H9 (cell line): ENCODE results near the gene GLOD4. TPM values are rescaled to one million over a fixed set of nuclear protein-coding genes. Genes with fewer than 3 reads are reported as not detected.

Experiments
- DNase-seq: peaks from one replicate; pipeline ENCODE4 v3.0.0-alpha.2; 2017
- H2AFZ ChIP-seq: one replicate; pipeline ENCODE4 v1.6.1; 2013; ENCODE audit warnings: mild to moderate bottlenecking, low read length, control low read depth, moderate library complexity
- H2AK5ac ChIP-seq: 2 replicates; pipeline ENCODE4 v1.6.1; 2013; ENCODE audit warnings: low read length, control low read depth, mixed read lengths; ENCODE audit not compliant: insufficient read length
- H2BK120ac ChIP-seq: one replicate; pipeline ENCODE4 v1.6.1; 2013; ENCODE audit warnings: low read depth, mild to moderate bottlenecking, low read length, control low read depth, inconsistent platforms; ENCODE audit not compliant: poor library complexity, severe bottlenecking
- H2BK12ac ChIP-seq: 2 replicates; pipeline ENCODE4 v1.6.1; 2013; ENCODE audit warnings: low read length, control low read depth, mixed read lengths, low read depth; ENCODE audit not compliant: insufficient read length
- H2BK15ac ChIP-seq: 2 replicates; pipeline ENCODE4 v1.6.1; 2013; ENCODE audit warnings: low read depth, low read length, control low read depth
- H2BK20ac ChIP-seq: one replicate; pipeline ENCODE4 v1.6.1; 2013; ENCODE audit warnings: low read depth, mild to moderate bottlenecking, low read length, control low read depth, inconsistent platforms; ENCODE audit not compliant: poor library complexity, severe bottlenecking
- H2BK5ac ChIP-seq: 2 replicates; pipeline ENCODE4 v1.6.1; 2013; ENCODE audit warnings: low read length, control low read depth, mixed read lengths; ENCODE audit not compliant: insufficient read length
- H3K14ac ChIP-seq: 2 replicates; pipeline ENCODE4 v1.6.1; 2013; ENCODE audit warnings: low read length, control low read depth; ENCODE audit not compliant: insufficient read depth
- H3K18ac ChIP-seq: 2 replicates; pipeline ENCODE4 v1.6.1; 2013; ENCODE audit warnings: low read depth, mild to moderate bottlenecking, mixed read lengths, low read length, control low read depth; ENCODE audit not compliant: insufficient read length
- H3K23ac ChIP-seq: 2 replicates; pipeline ENCODE4 v1.6.1; 2013; ENCODE audit warnings: low read length, control low read depth, mixed read lengths, low read depth; ENCODE audit not compliant: insufficient read length
- H3K23me2 ChIP-seq: 2 replicates; pipeline ENCODE4 v1.6.1; 2013; ENCODE audit warnings: low read depth, mild to moderate bottlenecking, mixed read lengths, low read length, control low read depth; ENCODE audit not compliant: insufficient read length, poor library complexity, severe bottlenecking
- H3K27ac ChIP-seq: 2 replicates; pipeline ENCODE4 v1.5.1; 2013; ENCODE audit warnings: low read length, control low read depth, mixed read lengths, low read depth; ENCODE audit not compliant: insufficient read length
- H3K27me3 ChIP-seq: 2 replicates; pipeline ENCODE4 v1.6.1; 2013; ENCODE audit warnings: low read length, control low read depth, inconsistent platforms; ENCODE audit not compliant: insufficient read depth
- H3K4ac ChIP-seq: 2 replicates; pipeline ENCODE4 v1.6.1; 2013; ENCODE audit warnings: low read depth, mild to moderate bottlenecking, control low read depth, inconsistent platforms, low read length, moderate library complexity
- H3K4me1 ChIP-seq: 2 replicates; pipeline ENCODE4 v1.6.1; 2013; ENCODE audit warnings: low read length, control low read depth, inconsistent platforms; ENCODE audit not compliant: insufficient read depth
- H3K4me2 ChIP-seq: 2 replicates; pipeline ENCODE4 v1.6.1; 2013; ENCODE audit warnings: low read length, control low read depth, mixed read lengths; ENCODE audit not compliant: insufficient read length, insufficient read depth
- H3K56ac ChIP-seq: 2 replicates; pipeline ENCODE4 v1.6.1; 2013; ENCODE audit warnings: low read depth, mild to moderate bottlenecking, mixed read lengths, low read length, control low read depth; ENCODE audit not compliant: insufficient read length
- H3K79me1 ChIP-seq: 2 replicates; pipeline ENCODE4 v1.6.1; 2013; ENCODE audit warnings: low read depth, mild to moderate bottlenecking, moderate library complexity, low read length, control low read depth, inconsistent platforms; ENCODE audit not compliant: insufficient read depth, poor library complexity, severe bottlenecking
- H3K79me2 ChIP-seq: 2 replicates; pipeline ENCODE4 v1.6.1; 2013; ENCODE audit warnings: low read length, control low read depth, inconsistent platforms; ENCODE audit not compliant: insufficient read depth
- H3K9ac ChIP-seq: 2 replicates; pipeline ENCODE4 v1.6.1; 2013; ENCODE audit warnings: low read length, control low read depth, mixed read lengths; ENCODE audit not compliant: insufficient read length; ENCODE audit errors: extremely low read depth
- H3K9me3 ChIP-seq: one replicate; pipeline ENCODE4 v1.6.1; 2013; ENCODE audit warnings: low read depth, low read length, inconsistent platforms; ENCODE audit not compliant: control insufficient read depth
- H3T11ph ChIP-seq: one replicate; pipeline ENCODE4 v1.6.1; 2013; ENCODE audit warnings: mild to moderate bottlenecking, low read length, control low read depth, inconsistent platforms
- H4K20me1 ChIP-seq: one replicate; pipeline ENCODE4 v1.6.1; 2013; ENCODE audit not compliant: control insufficient read depth, insufficient read length, insufficient read depth
- H4K5ac ChIP-seq: 2 replicates; pipeline ENCODE4 v1.6.1; 2013; ENCODE audit warnings: low read depth, mild to moderate bottlenecking, mixed read lengths, low read length, control low read depth; ENCODE audit not compliant: insufficient read length
- H4K8ac ChIP-seq: replicated peaks from 2 replicates; pipeline ENCODE4 v1.6.1; 2013; ENCODE audit warnings: low read length, control low read depth, mixed read lengths, low read depth; ENCODE audit not compliant: insufficient read length
- H4K91ac ChIP-seq: 2 replicates; pipeline ENCODE4 v1.6.1; 2013; ENCODE audit warnings: low read depth, mild to moderate bottlenecking, moderate library complexity, mixed read lengths, low read length, control low read depth; ENCODE audit not compliant: insufficient read length
- H3K27ac Mint-ChIP-seq, 3 experiments: 2 replicates in 2 of 3; 3 replicates in 1 of 3; pipeline ENCODE4 v1.8.0; 2020 to 2021; ENCODE audit warnings: mixed read lengths in 3 of 3, mild to moderate bottlenecking in 1 of 3, moderate library complexity in 1 of 3
- H3K27me3 Mint-ChIP-seq: 2 replicates; pipeline ENCODE4 v1.8.0; 2021; ENCODE audit warnings: low read depth, mild to moderate bottlenecking, moderate library complexity, mixed read lengths
- H3K36me3 Mint-ChIP-seq, 3 experiments: 2 replicates in 2 of 3; 3 replicates in 1 of 3; pipeline ENCODE4 v1.8.0; 2020 to 2021; ENCODE audit warnings: low read depth in 3 of 3, mixed read lengths in 3 of 3; ENCODE audit not compliant: insufficient read depth in 1 of 3
- H3K4me1 Mint-ChIP-seq, 2 experiments: 2 replicates each; pipeline ENCODE4 v1.8.0; 2020; ENCODE audit warnings: mixed read lengths in 2 of 2
- H3K4me3 Mint-ChIP-seq, 2 experiments: 2 replicates in 1 of 2; 3 replicates in 1 of 2; pipeline ENCODE4 v1.8.0; 2020 to 2021; ENCODE audit warnings: mild to moderate bottlenecking in 2 of 2, mixed read lengths in 2 of 2, moderate library complexity in 1 of 2
- H3K9me3 Mint-ChIP-seq, 2 experiments: 2 replicates in 1 of 2; 3 replicates in 1 of 2; pipeline ENCODE4 v1.8.0; 2020; ENCODE audit warnings: mild to moderate bottlenecking in 2 of 2, mixed read lengths in 2 of 2, moderate library complexity in 1 of 2
- WGBS: extraction: QIAGEN DNeasy Blood & Tissue Kit; methylation state at CpG from one replicate; pipeline ENCODE4 v1.1.7; 2013; ENCODE audit warnings: missing lambda C conversion rate, low lambda C conversion rate, mixed read lengths; ENCODE audit not compliant: insufficient read length; ENCODE audit errors: extremely low coverage; 5-methylcytosine and 5-hydroxymethylcytosine counted together
- total RNA-seq: library from RNA; stranded (reverse); gene quantifications from 2 replicates; pipeline ENCODE4 v1.2.1, GENCODE V29; 2021
- TF ChIP-seq, protein P1 (sequence below): fragments of 200-600 bp; sonication (generic); conservative IDR thresholded peaks from 3 replicates; pipeline ENCODE4 v1.8.0; 2021; ENCODE audit warnings: antibody characterized with exemption, mild to moderate bottlenecking

GLOD4 gene
- total RNA-seq, 1 experiment from 2014 or later: 106 TPM

DNA sequence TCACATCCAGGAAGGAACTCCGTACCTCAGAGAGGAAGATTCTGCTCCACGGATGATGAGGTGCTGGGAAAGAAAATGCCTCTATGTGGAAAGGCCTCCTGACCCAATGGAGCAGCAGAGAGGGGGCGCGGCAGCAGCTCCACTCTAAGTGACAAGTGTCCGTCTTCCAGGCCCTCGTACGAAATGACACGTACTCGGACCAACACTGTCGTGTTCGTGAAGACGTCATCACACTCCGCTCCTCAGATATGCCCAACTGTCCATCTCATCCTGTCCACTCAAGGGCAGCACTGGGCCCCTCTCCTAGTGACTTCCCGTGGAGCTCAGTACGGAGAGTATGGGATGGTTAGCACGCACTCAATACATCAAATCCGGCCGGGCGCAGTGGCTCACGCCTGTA is 32.3 kb upstream of the GLOD4 start:
- no peaks in the 10 kb centered on the region for H3K23me2 ChIP-seq
- no peaks in the 10 kb centered on the region for H3K4me1 ChIP-seq
- no CpG with 5 or more reads among the region's 20 CpGs for WGBS
- H2BK5ac ChIP-seq: no peak overlapping the region
- H4K91ac ChIP-seq: no peak overlapping the region
- no peak overlapping the region for H3K4ac ChIP-seq
- H3K14ac ChIP-seq: no peak overlapping the region
- Mint-ChIP-seq H3K27ac (no peak overlapping the region), H3K4me1 (no peaks in the 10 kb centered on the region), H3K9me3 (peaks cover 2 to 3% of the 10 kb centered on the region in 2 experiments; a peak in 2 of 5 replicates), H3K4me3 (no peak overlapping the region), H3K27me3 (no peaks in the 10 kb centered on the region; the same call in 1 of the 2 replicates), H3K36me3 (peaks cover 40 to 75% (median 62%) of the 10 kb centered on the region in 3 experiments)
- no peak overlapping the region for H4K5ac ChIP-seq
- H3K18ac ChIP-seq: no peak overlapping the region
- no peak overlapping the region for H2AK5ac ChIP-seq
- no peak overlapping the region for H2BK20ac ChIP-seq
- H4K8ac ChIP-seq: no peak overlapping the region
- H3K79me1 ChIP-seq: no peaks in the 10 kb centered on the region
- no peaks in the 10 kb centered on the region for H3K79me2 ChIP-seq
- DNase-seq: no peak
- H3T11ph ChIP-seq: no peak overlapping the region
- H2BK12ac ChIP-seq: no peak overlapping the region
- H3K27me3 ChIP-seq: no peaks in the 10 kb centered on the region
- no peak overlapping the region for H2AFZ ChIP-seq
- no peak overlapping the region for H3K4me2 ChIP-seq
- H3K9ac ChIP-seq: no peak overlapping the region
- no peaks in the 10 kb centered on the region for H3K9me3 ChIP-seq
- H4K20me1 ChIP-seq: no peaks in the 10 kb centered on the region
- H3K56ac ChIP-seq: no peak overlapping the region
- H2BK15ac ChIP-seq: no peak overlapping the region
- TF ChIP-seq, protein P1, sequence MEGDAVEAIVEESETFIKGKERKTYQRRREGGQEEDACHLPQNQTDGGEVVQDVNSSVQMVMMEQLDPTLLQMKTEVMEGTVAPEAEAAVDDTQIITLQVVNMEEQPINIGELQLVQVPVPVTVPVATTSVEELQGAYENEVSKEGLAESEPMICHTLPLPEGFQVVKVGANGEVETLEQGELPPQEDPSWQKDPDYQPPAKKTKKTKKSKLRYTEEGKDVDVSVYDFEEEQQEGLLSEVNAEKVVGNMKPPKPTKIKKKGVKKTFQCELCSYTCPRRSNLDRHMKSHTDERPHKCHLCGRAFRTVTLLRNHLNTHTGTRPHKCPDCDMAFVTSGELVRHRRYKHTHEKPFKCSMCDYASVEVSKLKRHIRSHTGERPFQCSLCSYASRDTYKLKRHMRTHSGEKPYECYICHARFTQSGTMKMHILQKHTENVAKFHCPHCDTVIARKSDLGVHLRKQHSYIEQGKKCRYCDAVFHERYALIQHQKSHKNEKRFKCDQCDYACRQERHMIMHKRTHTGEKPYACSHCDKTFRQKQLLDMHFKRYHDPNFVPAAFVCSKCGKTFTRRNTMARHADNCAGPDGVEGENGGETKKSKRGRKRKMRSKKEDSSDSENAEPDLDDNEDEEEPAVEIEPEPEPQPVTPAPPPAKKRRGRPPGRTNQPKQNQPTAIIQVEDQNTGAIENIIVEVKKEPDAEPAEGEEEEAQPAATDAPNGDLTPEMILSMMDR: no peak
- no peak overlapping the region for H2BK120ac ChIP-seq
- H3K27ac ChIP-seq: no peak overlapping the region
- H3K23ac ChIP-seq: no peak overlapping the region
